SK-N-MC (cell line): ENCODE measurements around the gene KIRREL2.

Experiments used
- EZH2 ChIP-seq: fragments of 200-600 bp; sonication (generic); IDR thresholded peaks from one replicate; pipeline ENCODE4 v1.6.1; 2017; ENCODE audit warnings: antibody characterized with exemption
- FOXP2 ChIP-seq: optimal IDR thresholded peaks from 2 replicates; pipeline ENCODE3; 2011; ENCODE audit warnings: mild to moderate bottlenecking, moderate library complexity; ENCODE audit not compliant: insufficient read depth; ENCODE audit errors: extremely low read length, control extremely low read depth
- POLR2AphosphoS5 ChIP-seq: IDR thresholded peaks from 2 replicates; pipeline ENCODE4 v1.6.1; 2012; ENCODE audit warnings: mild to moderate bottlenecking, low read depth, low read length, borderline replicate concordance

DNA sequence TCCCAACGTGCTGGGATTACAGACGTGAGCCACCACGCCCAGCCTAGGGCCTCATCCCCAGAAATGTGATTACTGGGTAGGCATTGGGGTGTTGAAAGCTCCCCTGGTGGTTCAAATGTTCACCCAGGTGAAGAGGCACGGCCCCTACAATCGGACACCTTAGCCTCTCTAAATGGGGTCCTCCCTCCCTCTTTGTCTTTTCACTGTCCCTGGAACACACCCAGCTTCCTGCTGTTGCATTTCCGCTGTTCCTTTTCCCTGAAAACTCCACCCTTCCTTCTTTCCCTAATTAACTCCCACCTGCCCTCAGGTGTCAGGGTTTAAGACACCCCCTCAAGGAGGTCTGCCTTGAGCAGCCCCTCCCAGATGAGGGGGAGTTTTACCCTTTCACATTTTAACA, 40.4 kb upstream of the KIRREL2 start:
- TF ChIP-seq POLR2AphosphoS5 (no peak), EZH2 (no peak), FOXP2 (no peak)
